ENCODE data around the gene ARMC10. TPM values are rescaled to one million over a fixed set of nuclear protein-coding genes. Genes with fewer than 3 reads are reported as not detected.
"Not testable (repeated sequence)": the region's sequence is repeated elsewhere in the genome, so short reads cannot be mapped to it uniquely, and the experiment has no call there.

ARMC10 gene
- total RNA-seq, 1 experiment from 2014 or later, result 30.3 TPM

DNA sequence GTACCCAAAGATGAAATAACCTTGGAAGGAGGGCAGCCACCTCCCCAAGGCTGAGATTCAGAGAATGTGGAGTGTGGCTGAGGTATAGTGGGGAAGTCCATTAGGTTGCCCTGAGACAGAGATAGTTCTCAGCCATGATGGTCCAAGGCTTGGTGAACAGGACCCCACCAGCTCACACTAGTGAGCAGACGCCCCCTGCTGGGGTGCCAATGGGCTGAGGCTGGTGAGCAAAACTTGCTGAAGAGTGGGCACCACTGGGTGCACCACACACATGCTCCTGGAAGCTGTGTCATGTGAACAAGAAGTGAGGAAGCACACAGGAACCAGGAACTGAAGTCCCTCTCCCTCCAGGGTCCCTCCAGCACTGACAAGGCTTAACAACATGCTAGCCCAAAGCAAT is 9.3 kb upstream of the ARMC10 start:
- no peaks in the 10 kb centered on the region for H3K36me3 ChIP-seq
- DNase-seq (ENCODE audit: low read depth in 1 of 2, low spot score in 2 of 2), result peak; percentile 28 to 71
- H3K4me3 ChIP-seq, result no peak overlapping the region
- H3K4me1 ChIP-seq (replicated peaks), result no peaks in the 10 kb centered on the region
- H3K27ac ChIP-seq, result no peak overlapping the region
- no peaks in the 10 kb centered on the region for H3K27me3 ChIP-seq (replicated peaks)
- H3K9me3 ChIP-seq (replicated peaks), result no peaks in the 10 kb centered on the region

DNA sequence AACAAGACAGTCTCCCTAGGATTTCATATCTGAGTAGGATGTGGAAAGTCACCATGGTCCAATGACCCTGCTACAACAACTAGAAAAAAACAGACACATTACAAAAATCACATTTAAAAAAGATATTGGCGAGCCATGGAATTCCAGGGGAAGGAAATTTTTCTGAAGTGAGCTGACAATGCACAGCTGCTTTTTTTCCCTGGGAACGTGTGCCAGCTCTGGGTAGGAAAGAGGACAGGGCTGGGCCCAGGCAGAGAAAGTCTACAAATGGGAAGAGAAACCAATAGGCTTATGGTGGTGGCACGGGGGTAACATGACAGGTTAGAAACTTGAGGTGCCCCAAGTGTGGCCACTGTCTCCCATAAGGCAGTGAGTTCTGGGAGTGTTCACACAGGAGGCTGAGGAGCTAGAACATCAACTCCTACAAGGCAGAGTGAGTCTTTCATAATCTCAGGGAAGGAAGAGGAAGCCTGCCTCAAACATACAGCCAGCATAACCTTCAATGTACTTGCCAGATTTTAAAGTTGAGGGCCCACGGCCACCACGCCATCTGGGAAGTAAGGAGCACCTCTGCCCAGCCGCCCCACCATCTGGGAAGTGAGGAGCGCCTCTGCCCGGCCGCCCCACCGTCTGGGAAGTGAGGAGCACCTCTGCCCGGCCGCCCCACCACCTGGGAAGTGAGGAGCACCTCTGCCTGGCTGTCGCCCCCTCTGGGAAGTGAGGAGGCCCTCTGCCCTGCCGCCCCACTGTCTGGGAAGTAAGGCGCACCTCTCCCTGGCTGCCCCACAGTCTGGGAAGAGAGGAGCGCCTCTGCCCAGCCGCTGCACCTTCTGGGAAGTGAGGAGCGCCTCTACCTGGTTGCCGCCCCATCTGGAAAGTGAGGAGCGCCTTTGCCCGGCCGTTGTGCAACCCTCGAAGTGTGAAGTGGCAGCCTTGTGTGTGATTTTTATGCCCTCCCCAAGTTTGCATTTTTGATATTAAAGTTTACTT is 6.2 kb upstream of the ARMC10 start:
- H3K9me3 ChIP-seq (replicated peaks), result no peaks in the 10 kb centered on the region
- no peaks in the 10 kb centered on the region for H3K27me3 ChIP-seq (replicated peaks)
- H3K4me1 ChIP-seq (replicated peaks), result peaks cover 3% of the 10 kb centered on the region
- H3K27ac ChIP-seq, result no peak overlapping the region
- H3K36me3 ChIP-seq, result no peaks in the 10 kb centered on the region
- H3K4me3 ChIP-seq, result no peak overlapping the region
- DNase-seq (ENCODE audit: low read depth in 1 of 2, low spot score in 2 of 2), result no peak

GRCh38 chr7:103071000-103071399 is 3.9 kb upstream of the ARMC10 start:
- no peak overlapping the region for H3K27ac ChIP-seq
- H3K4me1 ChIP-seq (replicated peaks), result peaks cover 13% of the 10 kb centered on the region
- no peaks in the 10 kb centered on the region for H3K36me3 ChIP-seq
- no peaks in the 10 kb centered on the region for H3K27me3 ChIP-seq (replicated peaks)
- H3K9me3 ChIP-seq (replicated peaks), result no peaks in the 10 kb centered on the region
- DNase-seq (ENCODE audit: low read depth in 1 of 2, low spot score in 2 of 2), result no peak
- H3K4me3 ChIP-seq, result no peak overlapping the region

- Histone ChIP-seq H3K4me1 (replicated peaks) (peaks cover 15% of the 10 kb centered on the region), H3K4me3 (peak overlapping the region; percentile 82), H3K9me3 (replicated peaks) (no peaks in the 10 kb centered on the region), H3K27me3 (replicated peaks) (no peaks in the 10 kb centered on the region), H3K36me3 (no peaks in the 10 kb centered on the region), H3K27ac (no peak overlapping the region)
- DNase-seq (ENCODE audit: low read depth in 1 of 2, low spot score in 2 of 2), result no peak
These were observed 886 bp upstream of the ARMC10 start for GRCh38 chr7:103073989-103074518.

- no peaks in the 10 kb centered on the region for H3K27me3 ChIP-seq (replicated peaks)
- peak; percentile 33 to 46 for DNase-seq (ENCODE audit: low read depth in 1 of 2, low spot score in 2 of 2)
- peak overlapping the region; percentile 82 for H3K4me3 ChIP-seq
- peak overlapping the region; percentile 75; the same call in 1 of the 2 replicates for H3K27ac ChIP-seq
- peaks cover 15% of the 10 kb centered on the region for H3K4me1 ChIP-seq (replicated peaks)
- no peaks in the 10 kb centered on the region for H3K9me3 ChIP-seq (replicated peaks)
- H3K36me3 ChIP-seq, result no peaks in the 10 kb centered on the region
These were observed 488 bp downstream of the ARMC10 start for GRCh38 chr7:103075337-103075918.

DNA sequence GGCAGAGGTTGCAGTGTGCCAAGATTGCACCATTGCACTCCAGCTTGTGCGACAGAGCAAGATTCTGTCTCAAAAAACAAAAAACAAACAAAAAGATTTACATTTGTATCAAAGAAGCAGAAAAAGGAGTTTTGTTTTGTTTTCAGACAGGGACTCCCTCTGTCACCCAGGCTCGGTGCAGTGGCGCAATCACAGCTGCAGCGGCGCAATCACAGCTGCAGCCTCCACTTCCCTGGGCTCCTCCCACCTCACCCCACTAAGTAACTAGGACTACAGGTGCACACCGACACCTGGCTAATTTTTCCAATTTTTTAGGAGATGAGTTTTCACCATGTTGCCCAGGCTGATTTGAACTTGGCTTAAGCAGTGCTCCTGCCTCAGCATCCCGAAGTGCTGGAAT is 1.8 kb downstream of the ARMC10 start:
- Histone ChIP-seq H3K27me3 (replicated peaks) (no peaks in the 10 kb centered on the region), H3K4me1 (replicated peaks) (peaks cover 15% of the 10 kb centered on the region), H3K27ac (no peak overlapping the region), H3K9me3 (replicated peaks) (no peaks in the 10 kb centered on the region), H3K4me3 (no peak overlapping the region), H3K36me3 (no peaks in the 10 kb centered on the region)
- no peak for DNase-seq (ENCODE audit: low read depth in 1 of 2, low spot score in 2 of 2)

DNA sequence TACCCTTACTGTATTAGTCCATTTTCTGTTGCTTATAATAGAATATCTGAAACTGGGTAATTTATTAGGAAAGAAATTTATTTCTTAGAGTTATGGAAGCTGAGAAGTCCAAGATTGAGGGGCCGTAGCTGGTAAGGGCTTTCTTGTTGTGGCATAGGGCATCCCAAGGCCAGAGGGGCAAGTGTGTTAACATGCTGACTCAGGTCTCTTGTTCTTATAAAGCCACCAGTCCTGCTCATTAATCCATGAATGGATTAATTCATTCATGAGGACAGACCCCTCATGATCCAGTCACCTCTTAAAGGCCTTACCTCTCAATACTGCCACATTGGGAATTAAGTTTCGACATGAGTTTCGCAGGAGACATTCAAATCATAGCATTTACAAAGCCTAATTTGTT is 2.4 kb downstream of the ARMC10 start:
- DNase-seq (ENCODE audit: low read depth in 1 of 2, low spot score in 2 of 2), result no peak
- Histone ChIP-seq H3K27ac (no peak overlapping the region), H3K4me1 (replicated peaks) (peaks cover 15% of the 10 kb centered on the region), H3K9me3 (replicated peaks) (no peaks in the 10 kb centered on the region), H3K36me3 (no peaks in the 10 kb centered on the region), H3K27me3 (replicated peaks) (no peaks in the 10 kb centered on the region), H3K4me3 (no peak overlapping the region)

GRCh38 chr7:103078226-103078625 is 3.3 kb downstream of the ARMC10 start:
- DNase-seq (ENCODE audit: low read depth in 1 of 2, low spot score in 2 of 2); H3K36me3 ChIP-seq; H3K27me3 ChIP-seq (replicated peaks); H3K4me3 ChIP-seq; H3K27ac ChIP-seq; H3K9me3 ChIP-seq (replicated peaks): not testable (repeated sequence)
- peaks cover 15% of the 10 kb centered on the region for H3K4me1 ChIP-seq (replicated peaks)

DNA sequence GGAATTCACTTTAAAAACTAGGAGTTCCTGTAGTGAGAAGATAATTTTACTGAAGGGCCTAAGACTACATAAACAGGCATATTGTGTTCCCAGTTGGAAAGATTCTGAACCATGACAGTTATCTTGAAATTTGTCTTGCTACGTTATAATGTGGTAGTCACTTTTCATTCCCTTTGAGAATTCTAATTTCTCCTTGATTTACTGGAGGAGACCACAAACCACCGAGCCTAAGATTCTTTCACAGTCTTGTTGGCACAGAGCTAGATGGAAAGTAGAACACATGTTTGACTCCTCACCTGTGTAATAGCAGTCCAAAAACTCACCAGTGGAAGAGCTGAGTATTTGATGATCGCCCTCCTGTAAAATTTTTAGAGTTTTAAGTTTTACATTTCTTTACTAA is 4.9 kb downstream of the ARMC10 start:
- H3K36me3 ChIP-seq, result peaks cover 8% of the 10 kb centered on the region
- no peak overlapping the region for H3K27ac ChIP-seq
- H3K4me3 ChIP-seq, result no peak overlapping the region
- no peaks in the 10 kb centered on the region for H3K27me3 ChIP-seq (replicated peaks)
- H3K4me1 ChIP-seq (replicated peaks), result peaks cover 6% of the 10 kb centered on the region
- DNase-seq (ENCODE audit: low read depth in 1 of 2, low spot score in 2 of 2), result no peak
- no peaks in the 10 kb centered on the region for H3K9me3 ChIP-seq (replicated peaks)

DNA sequence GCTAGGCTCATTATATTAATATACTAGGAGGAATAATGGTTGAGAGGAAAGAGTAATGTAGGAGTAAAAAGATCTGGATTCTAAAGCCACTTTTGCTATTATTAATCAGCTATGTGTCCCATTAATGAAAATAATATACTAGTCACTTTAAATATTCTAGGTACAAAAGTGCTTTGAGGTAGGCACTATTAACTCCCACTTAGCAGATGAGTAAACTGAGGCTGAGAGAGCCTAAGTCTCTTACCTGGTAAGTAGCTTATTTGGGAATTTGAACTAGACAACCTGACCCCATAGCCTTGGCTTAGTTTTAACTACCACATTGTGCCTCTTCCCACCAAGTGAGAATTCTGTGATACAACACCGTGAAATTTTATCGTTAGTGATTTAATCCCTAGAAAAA is 6.0 kb downstream of the ARMC10 start:
- DNase-seq (ENCODE audit: low read depth in 1 of 2, low spot score in 2 of 2), result no peak
- peaks cover 11% of the 10 kb centered on the region for H3K36me3 ChIP-seq
- H3K4me1 ChIP-seq (replicated peaks), result peaks cover 3% of the 10 kb centered on the region
- H3K27ac ChIP-seq, result no peak overlapping the region
- no peaks in the 10 kb centered on the region for H3K27me3 ChIP-seq (replicated peaks)
- H3K4me3 ChIP-seq, result no peak overlapping the region
- no peaks in the 10 kb centered on the region for H3K9me3 ChIP-seq (replicated peaks)

DNA sequence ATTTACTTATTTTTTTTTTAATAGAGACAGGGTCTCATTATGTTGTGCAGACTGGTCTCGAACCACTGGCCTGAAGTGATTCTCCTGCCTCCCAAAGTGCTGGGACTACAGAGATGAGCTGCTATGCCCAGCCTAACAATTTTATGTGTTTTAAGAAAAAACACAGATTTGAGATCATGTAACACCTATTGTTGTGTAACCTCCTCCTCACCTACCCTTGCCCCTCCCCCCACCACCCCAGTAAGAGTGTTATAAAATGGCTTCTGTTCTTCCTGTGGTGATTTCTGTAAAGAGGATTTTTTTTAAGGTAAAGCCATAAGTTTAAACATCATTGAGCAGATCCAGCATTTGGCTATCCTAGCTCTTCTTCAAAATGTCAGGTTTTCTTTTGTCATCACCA is 7.6 kb downstream of the ARMC10 start:
- no peak overlapping the region for H3K27ac ChIP-seq
- H3K4me1 ChIP-seq (replicated peaks), result no peaks in the 10 kb centered on the region
- H3K4me3 ChIP-seq, result no peak overlapping the region
- no peak for DNase-seq (ENCODE audit: low read depth in 1 of 2, low spot score in 2 of 2)
- H3K36me3 ChIP-seq, result peaks cover 19% of the 10 kb centered on the region
- no peaks in the 10 kb centered on the region for H3K27me3 ChIP-seq (replicated peaks)
- H3K9me3 ChIP-seq (replicated peaks), result no peaks in the 10 kb centered on the region

- no peaks in the 10 kb centered on the region for H3K27me3 ChIP-seq (replicated peaks)
- H3K4me1 ChIP-seq (replicated peaks), result no peaks in the 10 kb centered on the region
- H3K36me3 ChIP-seq, result peaks cover 24% of the 10 kb centered on the region
- H3K4me3 ChIP-seq, result no peak overlapping the region
- no peak for DNase-seq (ENCODE audit: low read depth in 1 of 2, low spot score in 2 of 2)
- no peaks in the 10 kb centered on the region for H3K9me3 ChIP-seq (replicated peaks)
- H3K27ac ChIP-seq, result no peak overlapping the region
These were observed 8.3 kb downstream of the ARMC10 start for GRCh38 chr7:103083210-103083609.

GRCh38 chr7:103092321-103092720 is 17.4 kb downstream of the ARMC10 start:
- H3K27ac ChIP-seq; H3K4me1 ChIP-seq (replicated peaks); H3K4me3 ChIP-seq; DNase-seq (ENCODE audit: low read depth in 1 of 2, low spot score in 2 of 2); H3K9me3 ChIP-seq (replicated peaks); H3K27me3 ChIP-seq (replicated peaks): not testable (repeated sequence)
- H3K36me3 ChIP-seq, result peaks cover 20% of the 10 kb centered on the region

DNA sequence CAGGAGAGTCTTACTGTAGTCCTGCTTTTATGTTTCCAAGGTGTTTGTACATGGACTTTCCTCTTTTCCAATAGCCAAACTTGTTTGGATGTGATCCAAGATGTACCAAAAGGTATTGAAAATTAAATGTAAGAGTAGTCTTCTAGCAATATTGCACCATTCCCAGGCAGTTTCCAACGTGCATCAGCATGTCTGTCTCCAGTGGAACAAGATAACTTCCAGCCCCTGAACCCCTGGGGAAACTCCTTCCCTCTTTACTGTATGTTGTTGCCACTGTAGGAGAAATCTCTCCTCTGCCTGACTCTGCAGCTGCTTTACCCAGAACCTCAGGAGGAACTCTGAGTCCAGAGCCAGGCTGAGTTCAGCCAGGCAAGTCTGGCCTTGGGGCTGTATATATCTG is 18.5 kb downstream of the ARMC10 start:
- no peak for DNase-seq (ENCODE audit: low read depth in 1 of 2, low spot score in 2 of 2)
- no peaks in the 10 kb centered on the region for H3K4me1 ChIP-seq (replicated peaks)
- H3K36me3 ChIP-seq, result peaks cover 17% of the 10 kb centered on the region
- H3K9me3 ChIP-seq (replicated peaks), result no peaks in the 10 kb centered on the region; the same call in 1 of the 2 replicates
- H3K27ac ChIP-seq, result no peak overlapping the region
- H3K4me3 ChIP-seq, result no peak overlapping the region
- no peaks in the 10 kb centered on the region for H3K27me3 ChIP-seq (replicated peaks)

Data from SJSA1 (cell line).